GM21619 (cell line): ENCODE measurements around the gene NELL2.
"Not testable (repeated sequence)": the region's sequence is repeated elsewhere in the genome, so short reads cannot be mapped to it uniquely, and the experiment has no call there.

Source experiments
- ATAC-seq: cut with Tn5 transposase; IDR thresholded peaks from one replicate; pipeline ENCODE4 v1.9.1; 2021; ENCODE audit not compliant: unreplicated experiment

The NELL2 gene

GRCh38 chr12:44697511-44697910 lies 178.6 kb downstream of the NELL2 start:
- no peak for ATAC-seq

- ATAC-seq: no peak
Measured at GRCh38 chr12:44696542-44696941, 179.6 kb downstream of the NELL2 start.

GRCh38 chr12:44694017-44694416 lies 182.1 kb downstream of the NELL2 start:
- no peak for ATAC-seq

GRCh38 chr12:44689587-44689986 lies 186.5 kb downstream of the NELL2 start:
- no peak for ATAC-seq

- ATAC-seq: not testable (repeated sequence)
Measured at GRCh38 chr12:44686821-44687432, 189.2 kb downstream of the NELL2 start.

GRCh38 chr12:44677724-44678123 lies 198.4 kb downstream of the NELL2 start:
- no peak for ATAC-seq

- ATAC-seq: no peak
Measured at GRCh38 chr12:44674875-44675274, 201.2 kb downstream of the NELL2 start.

- ATAC-seq: no peak
Measured at GRCh38 chr12:44673811-44674210, 202.3 kb downstream of the NELL2 start.

- ATAC-seq: no peak
Measured at GRCh38 chr12:44672042-44672441, 204.1 kb downstream of the NELL2 start.

- no peak for ATAC-seq
Measured at GRCh38 chr12:44668443-44668842, 207.7 kb downstream of the NELL2 start.

- no peak for ATAC-seq
Measured at GRCh38 chr12:44667461-44667860, 208.7 kb downstream of the NELL2 start.

- ATAC-seq: no peak
Measured at GRCh38 chr12:44663291-44663690, 212.8 kb downstream of the NELL2 start.

- ATAC-seq: no peak
Measured at GRCh38 chr12:44655846-44656245, 220.3 kb downstream of the NELL2 start.

- no peak for ATAC-seq
Measured at GRCh38 chr12:44654646-44655639, 221.2 kb downstream of the NELL2 start.

GRCh38 chr12:44653861-44654527 lies 222.1 kb downstream of the NELL2 start:
- ATAC-seq: no peak

- no peak for ATAC-seq
Measured at GRCh38 chr12:44649693-44650092, 226.4 kb downstream of the NELL2 start.

- no peak for ATAC-seq
Measured at GRCh38 chr12:44647917-44648690, 228.0 kb downstream of the NELL2 start.

GRCh38 chr12:44640427-44641190 lies 235.5 kb downstream of the NELL2 start:
- no peak for ATAC-seq

- no peak for ATAC-seq
Measured at GRCh38 chr12:44637875-44638274, 238.2 kb downstream of the NELL2 start.

GRCh38 chr12:44628180-44628579 lies 247.9 kb downstream of the NELL2 start:
- no peak for ATAC-seq
